ENCODE measurements around the gene NDST1. TPM values are rescaled to one million over a fixed set of nuclear protein-coding genes. Genes with fewer than 3 reads are reported as not detected.

The NDST1 gene
- total RNA-seq, 1 donor from 2014 or later: 101 TPM

- peaks cover 4% of the 10 kb centered on the region for H3K27me3 Mint-ChIP-seq
- no peaks in the 10 kb centered on the region for H3K9me3 Mint-ChIP-seq
- H3K4me1 Mint-ChIP-seq (ENCODE audit: unreplicated experiment): peaks cover 55% of the 10 kb centered on the region
- no peak for TF ChIP-seq CTCF (conservative IDR thresholded peaks at IDR 0.05)
- H3K27ac Mint-ChIP-seq: peak overlapping the region; percentile 40
- no peaks in the 10 kb centered on the region for H3K36me3 Mint-ChIP-seq
- no peak for DNase-seq (ENCODE audit: extremely low spot score, unreplicated experiment)
- peak overlapping the region; percentile 41 for H3K4me3 Mint-ChIP-seq
Observed at GRCh38 chr5:150595466-150596031, 87.6 kb downstream of the NDST1 start.

- Mint-ChIP-seq H3K36me3 (no peaks in the 10 kb centered on the region), H3K4me3 (peak overlapping the region; percentile 78), H3K9me3 (no peaks in the 10 kb centered on the region), H3K4me1 (ENCODE audit: unreplicated experiment) (peaks cover 47% of the 10 kb centered on the region), H3K27me3 (peaks cover 4% of the 10 kb centered on the region), H3K27ac (peak overlapping the region; percentile 83)
- DNase-seq (ENCODE audit: extremely low spot score, unreplicated experiment): no peak
- TF ChIP-seq CTCF (conservative IDR thresholded peaks at IDR 0.05): no peak
Observed at GRCh38 chr5:150596313-150596712, 88.4 kb downstream of the NDST1 start.

- Mint-ChIP-seq H3K36me3 (no peaks in the 10 kb centered on the region), H3K4me1 (ENCODE audit: unreplicated experiment) (peaks cover 42% of the 10 kb centered on the region), H3K27ac (peak overlapping the region; percentile 83), H3K9me3 (no peaks in the 10 kb centered on the region), H3K27me3 (peaks cover 4% of the 10 kb centered on the region), H3K4me3 (peak overlapping the region; percentile 78)
- no peak for DNase-seq (ENCODE audit: extremely low spot score, unreplicated experiment)
- no peak for TF ChIP-seq CTCF (conservative IDR thresholded peaks at IDR 0.05)
Observed at GRCh38 chr5:150596826-150597225, 88.9 kb downstream of the NDST1 start.

GRCh38 chr5:150598006-150598405 lies 90.1 kb downstream of the NDST1 start:
- TF ChIP-seq CTCF (conservative IDR thresholded peaks at IDR 0.05): no peak
- H3K27me3 Mint-ChIP-seq: peaks cover 7% of the 10 kb centered on the region
- H3K9me3 Mint-ChIP-seq: no peaks in the 10 kb centered on the region
- no peaks in the 10 kb centered on the region for H3K36me3 Mint-ChIP-seq
- H3K4me3 Mint-ChIP-seq: no peak overlapping the region
- no peak overlapping the region for H3K27ac Mint-ChIP-seq
- DNase-seq (ENCODE audit: extremely low spot score, unreplicated experiment): no peak
- peaks cover 45% of the 10 kb centered on the region for H3K4me1 Mint-ChIP-seq (ENCODE audit: unreplicated experiment)

- peaks cover 7% of the 10 kb centered on the region for H3K27me3 Mint-ChIP-seq
- no peaks in the 10 kb centered on the region for H3K36me3 Mint-ChIP-seq
- H3K27ac Mint-ChIP-seq: no peak overlapping the region
- H3K9me3 Mint-ChIP-seq: no peaks in the 10 kb centered on the region
- TF ChIP-seq CTCF (conservative IDR thresholded peaks at IDR 0.05): no peak
- no peak for DNase-seq (ENCODE audit: extremely low spot score, unreplicated experiment)
- peaks cover 45% of the 10 kb centered on the region for H3K4me1 Mint-ChIP-seq (ENCODE audit: unreplicated experiment)
- H3K4me3 Mint-ChIP-seq: no peak overlapping the region
Observed at GRCh38 chr5:150598821-150599273, 90.9 kb downstream of the NDST1 start.

Data from type B pancreatic cell (in vitro differentiated cells).